IPS-20b (cell line): ENCODE data around the gene NFIA.

Experiments
- H3K27ac ChIP-seq: one replicate; pipeline ENCODE4 v1.5.1; 2013; ENCODE audit warnings: low read length
- H3K27me3 ChIP-seq: 2 replicates; pipeline ENCODE4 v1.6.1; 2013; ENCODE audit warnings: mild to moderate bottlenecking, low read length, inconsistent platforms; ENCODE audit not compliant: insufficient read depth
- H3K36me3 ChIP-seq: 2 replicates; pipeline ENCODE4 v1.6.1; 2013; ENCODE audit warnings: low read depth, mild to moderate bottlenecking, inconsistent platforms, low read length, moderate library complexity; ENCODE audit not compliant: insufficient read depth
- H3K4me1 ChIP-seq: 2 replicates; pipeline ENCODE4 v1.6.1; 2013; ENCODE audit warnings: mild to moderate bottlenecking, control low read depth, inconsistent platforms, low read length, moderate library complexity; ENCODE audit not compliant: insufficient read depth
- H3K4me3 ChIP-seq: 2 replicates; pipeline ENCODE4 v1.5.1; 2013; ENCODE audit warnings: mild to moderate bottlenecking, low read length, inconsistent platforms
- H3K9ac ChIP-seq: 2 replicates; pipeline ENCODE4 v1.6.1; 2013; ENCODE audit warnings: low read depth, mild to moderate bottlenecking, inconsistent platforms, low read length, moderate library complexity
- H3K9me3 ChIP-seq: 2 replicates; pipeline ENCODE4 v1.6.1; 2013; ENCODE audit warnings: mild to moderate bottlenecking, low read depth, low read length, inconsistent platforms; ENCODE audit not compliant: insufficient read depth

The NFIA gene

DNA sequence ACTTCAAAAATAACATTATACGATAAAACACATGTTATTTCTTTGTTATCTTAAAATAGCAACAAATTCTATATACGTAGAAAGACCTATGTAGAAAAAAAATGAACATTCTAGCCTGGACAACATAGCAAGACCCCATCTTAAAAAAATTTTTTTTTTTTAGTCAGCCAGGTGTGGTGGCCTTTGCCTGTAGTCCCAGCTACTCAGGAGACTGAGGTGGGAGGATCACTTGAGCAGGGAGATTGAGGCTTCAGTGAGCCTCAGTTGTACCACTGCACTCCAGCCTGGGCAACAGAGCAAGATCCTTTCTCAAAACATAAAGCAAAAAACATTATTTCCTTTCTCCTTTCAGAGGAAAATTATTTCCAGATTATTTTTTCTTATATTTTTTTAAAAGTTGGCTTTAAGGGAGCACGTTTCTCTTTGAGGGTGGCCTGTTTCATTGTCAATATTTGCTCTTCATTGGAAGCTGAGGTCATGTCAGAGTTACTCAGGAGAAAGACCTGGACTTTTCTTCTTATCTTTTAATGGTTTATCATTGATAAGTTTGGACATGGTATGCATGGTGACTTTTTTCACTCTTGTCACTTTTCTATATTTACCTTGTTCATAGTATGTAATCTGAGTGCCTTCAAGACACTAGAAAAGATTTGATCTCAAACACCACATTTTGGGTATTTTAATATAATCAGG lies 32.0 kb downstream of the NFIA start:
- no peak overlapping the region for H3K4me3 ChIP-seq
- peaks cover 17% of the 10 kb centered on the region for H3K4me1 ChIP-seq
- no peaks in the 10 kb centered on the region for H3K9me3 ChIP-seq
- no peaks in the 10 kb centered on the region for H3K36me3 ChIP-seq
- no peaks in the 10 kb centered on the region for H3K27me3 ChIP-seq
- H3K27ac ChIP-seq: no peak overlapping the region
- H3K9ac ChIP-seq: no peak overlapping the region

- Histone ChIP-seq H3K36me3 (no peaks in the 10 kb centered on the region), H3K4me3 (no peak overlapping the region), H3K27me3 (no peaks in the 10 kb centered on the region), H3K9me3 (no peaks in the 10 kb centered on the region), H3K9ac (no peak overlapping the region), H3K4me1 (peaks cover 21% of the 10 kb centered on the region), H3K27ac (no peak overlapping the region)
Observed at GRCh38 chr1:61115436-61115835, 33.1 kb downstream of the NFIA start.

- H3K4me1 ChIP-seq: peaks cover 13% of the 10 kb centered on the region
- no peaks in the 10 kb centered on the region for H3K27me3 ChIP-seq
- no peaks in the 10 kb centered on the region for H3K9me3 ChIP-seq
- no peaks in the 10 kb centered on the region for H3K36me3 ChIP-seq
- H3K9ac ChIP-seq: no peak overlapping the region
- H3K4me3 ChIP-seq: no peak overlapping the region
- no peak overlapping the region for H3K27ac ChIP-seq
Observed at GRCh38 chr1:61116421-61116820, 34.1 kb downstream of the NFIA start.

DNA sequence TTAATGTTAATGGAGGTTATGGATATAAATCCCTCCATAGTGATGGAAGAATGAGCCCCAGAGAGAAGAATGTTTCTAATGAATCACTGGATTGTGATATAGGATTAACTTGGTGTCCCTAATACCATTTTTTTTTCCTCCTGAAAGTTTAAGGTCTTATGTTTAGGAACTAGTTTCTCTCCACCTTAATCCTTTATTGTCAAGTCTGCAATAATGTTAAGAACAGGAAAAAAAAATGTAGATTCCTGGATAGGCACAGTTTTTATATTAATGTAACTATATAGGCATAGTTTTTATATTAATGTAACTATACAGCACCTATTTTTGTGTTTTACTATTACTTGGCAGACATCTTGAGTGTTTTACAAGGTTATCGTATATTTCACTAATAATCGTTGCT lies 34.9 kb downstream of the NFIA start:
- Histone ChIP-seq H3K4me1 (peaks cover 7% of the 10 kb centered on the region), H3K4me3 (no peak overlapping the region), H3K9me3 (no peaks in the 10 kb centered on the region), H3K9ac (no peak overlapping the region), H3K27ac (no peak overlapping the region), H3K27me3 (no peaks in the 10 kb centered on the region), H3K36me3 (no peaks in the 10 kb centered on the region)

GRCh38 chr1:61119085-61119484 lies 36.7 kb downstream of the NFIA start:
- Histone ChIP-seq H3K9ac (no peak overlapping the region), H3K4me3 (no peak overlapping the region), H3K27me3 (no peaks in the 10 kb centered on the region), H3K27ac (no peak overlapping the region), H3K36me3 (no peaks in the 10 kb centered on the region), H3K9me3 (no peaks in the 10 kb centered on the region), H3K4me1 (peaks cover 5% of the 10 kb centered on the region)

- Histone ChIP-seq H3K36me3 (no peaks in the 10 kb centered on the region), H3K4me3 (no peak overlapping the region), H3K4me1 (peaks cover 5% of the 10 kb centered on the region), H3K27ac (no peak overlapping the region), H3K9ac (no peak overlapping the region), H3K27me3 (no peaks in the 10 kb centered on the region), H3K9me3 (no peaks in the 10 kb centered on the region)
Observed at GRCh38 chr1:61120246-61120840, 38.0 kb downstream of the NFIA start.

GRCh38 chr1:61120998-61121397 lies 38.6 kb downstream of the NFIA start:
- no peak overlapping the region for H3K27ac ChIP-seq
- no peaks in the 10 kb centered on the region for H3K27me3 ChIP-seq
- H3K4me1 ChIP-seq: peaks cover 5% of the 10 kb centered on the region
- H3K9ac ChIP-seq: no peak overlapping the region
- H3K4me3 ChIP-seq: no peak overlapping the region
- H3K36me3 ChIP-seq: no peaks in the 10 kb centered on the region
- no peaks in the 10 kb centered on the region for H3K9me3 ChIP-seq

- H3K36me3 ChIP-seq: no peaks in the 10 kb centered on the region
- no peaks in the 10 kb centered on the region for H3K27me3 ChIP-seq
- no peak overlapping the region for H3K4me3 ChIP-seq
- peaks cover 5% of the 10 kb centered on the region for H3K4me1 ChIP-seq
- H3K27ac ChIP-seq: no peak overlapping the region
- no peaks in the 10 kb centered on the region for H3K9me3 ChIP-seq
- no peak overlapping the region for H3K9ac ChIP-seq
Observed at GRCh38 chr1:61121631-61122030, 39.3 kb downstream of the NFIA start.

DNA sequence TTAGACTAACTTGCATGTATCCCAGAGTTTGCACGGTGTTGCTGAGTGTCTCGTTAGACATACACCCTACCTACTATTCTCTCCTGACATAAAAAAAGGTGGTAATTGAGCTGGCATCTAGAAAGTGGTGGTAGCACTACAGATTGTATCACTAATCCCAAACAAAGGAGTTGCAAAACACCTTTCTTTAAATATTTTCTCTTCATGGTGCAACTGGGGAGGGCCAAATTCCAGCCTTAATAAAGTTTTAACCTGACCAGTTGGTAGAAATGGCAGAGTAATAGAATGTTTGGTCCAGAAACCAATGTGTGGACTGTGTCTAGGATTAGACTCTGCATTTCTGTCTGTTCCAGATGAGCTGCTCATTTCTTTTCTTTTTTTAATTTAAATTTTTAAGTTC lies 40.0 kb downstream of the NFIA start:
- no peak overlapping the region for H3K4me3 ChIP-seq
- H3K36me3 ChIP-seq: no peaks in the 10 kb centered on the region
- H3K9me3 ChIP-seq: no peaks in the 10 kb centered on the region
- H3K9ac ChIP-seq: no peak overlapping the region
- H3K27ac ChIP-seq: no peak overlapping the region
- H3K4me1 ChIP-seq: peaks cover 5% of the 10 kb centered on the region
- H3K27me3 ChIP-seq: no peaks in the 10 kb centered on the region

- Histone ChIP-seq H3K4me1 (peaks cover 5% of the 10 kb centered on the region), H3K9ac (no peak overlapping the region), H3K27ac (no peak overlapping the region), H3K36me3 (no peaks in the 10 kb centered on the region), H3K4me3 (no peak overlapping the region), H3K9me3 (no peaks in the 10 kb centered on the region), H3K27me3 (no peaks in the 10 kb centered on the region)
Observed at GRCh38 chr1:61123326-61123725, 41.0 kb downstream of the NFIA start.

DNA sequence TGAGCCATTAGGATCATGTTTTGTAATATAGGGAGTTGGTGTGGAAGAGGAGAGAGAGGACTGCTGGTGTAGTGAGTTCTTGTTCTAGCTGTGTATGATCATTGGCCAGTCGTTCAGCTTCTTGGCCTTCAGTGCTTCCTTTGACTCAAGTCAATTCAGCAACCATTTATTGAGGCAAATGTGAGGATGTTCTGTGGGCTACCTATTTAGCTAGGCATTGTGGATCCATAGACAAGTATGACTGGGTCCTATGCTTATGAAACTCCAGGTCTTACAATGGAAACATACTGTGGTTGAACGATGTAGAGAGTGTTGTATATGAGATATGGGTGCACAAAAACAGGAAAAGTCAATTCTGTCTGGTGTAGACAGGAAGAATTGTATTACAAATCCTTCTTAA lies 41.7 kb downstream of the NFIA start:
- no peaks in the 10 kb centered on the region for H3K9me3 ChIP-seq
- no peaks in the 10 kb centered on the region for H3K36me3 ChIP-seq
- H3K27ac ChIP-seq: no peak overlapping the region
- H3K27me3 ChIP-seq: no peaks in the 10 kb centered on the region
- peaks cover 5% of the 10 kb centered on the region for H3K4me1 ChIP-seq
- H3K9ac ChIP-seq: no peak overlapping the region
- no peak overlapping the region for H3K4me3 ChIP-seq

GRCh38 chr1:61124696-61125095 lies 42.3 kb downstream of the NFIA start:
- Histone ChIP-seq H3K9me3 (no peaks in the 10 kb centered on the region), H3K9ac (no peak overlapping the region), H3K27me3 (no peaks in the 10 kb centered on the region), H3K4me1 (peaks cover 5% of the 10 kb centered on the region), H3K4me3 (no peak overlapping the region), H3K36me3 (no peaks in the 10 kb centered on the region), H3K27ac (no peak overlapping the region)
